Endodermal cell (in vitro differentiated cells): ENCODE results near the gene TRIM33. TPM values are rescaled to one million over a fixed set of nuclear protein-coding genes. Genes with fewer than 3 reads are reported as not detected.

ENCODE experiments used
- DNase-seq: peaks from one replicate; pipeline ENCODE4 v3.0.0-alpha.2; 2017
- H3K27ac ChIP-seq: 2 replicates; pipeline ENCODE4 v1.5.1; 2013; ENCODE audit warnings: mild to moderate bottlenecking, low read depth, low read length, moderate library complexity
- H3K27me3 ChIP-seq: 2 replicates; pipeline ENCODE4 v1.6.1; 2013; ENCODE audit warnings: mild to moderate bottlenecking, low read length, moderate library complexity; ENCODE audit not compliant: insufficient read depth, control insufficient read depth, poor library complexity, severe bottlenecking
- H3K36me3 ChIP-seq: 2 replicates; pipeline ENCODE4 v1.7.0; 2013; ENCODE audit warnings: mild to moderate bottlenecking, low read length, moderate library complexity; ENCODE audit not compliant: control insufficient read depth, insufficient read depth
- H3K4me1 ChIP-seq: one replicate; pipeline ENCODE4 v1.7.0; 2013; ENCODE audit warnings: low read length; ENCODE audit not compliant: control insufficient read depth, insufficient read depth
- H3K4me3 ChIP-seq: 2 replicates; pipeline ENCODE4 v1.5.1; 2013; ENCODE audit warnings: mild to moderate bottlenecking, low read length, moderate library complexity
- H3K9ac ChIP-seq: 2 replicates; pipeline ENCODE4 v1.6.1; 2013; ENCODE audit warnings: mild to moderate bottlenecking, low read length, moderate library complexity; ENCODE audit not compliant: poor library complexity, severe bottlenecking; ENCODE audit errors: extremely low read depth
- H3K9me3 ChIP-seq: 2 replicates; pipeline ENCODE4 v1.6.1; 2013; ENCODE audit warnings: mild to moderate bottlenecking, low read length, moderate library complexity; ENCODE audit not compliant: control insufficient read depth
- H3K27ac Mint-ChIP-seq: 2 replicates; pipeline ENCODE4 v1.8.0; 2020; ENCODE audit warnings: mixed read lengths
- H3K27me3 Mint-ChIP-seq: 2 replicates; pipeline ENCODE4 v1.8.0; 2021; ENCODE audit warnings: mild to moderate bottlenecking, mixed read lengths; ENCODE audit not compliant: insufficient read depth
- H3K36me3 Mint-ChIP-seq: 2 replicates; pipeline ENCODE4 v1.8.0; 2020; ENCODE audit warnings: low read depth, mixed read lengths
- H3K4me1 Mint-ChIP-seq: 2 replicates; pipeline ENCODE4 v1.8.0; 2020; ENCODE audit warnings: mixed read lengths
- H3K4me3 Mint-ChIP-seq: 2 replicates; pipeline ENCODE4 v1.8.0; 2020; ENCODE audit warnings: mild to moderate bottlenecking, moderate library complexity, mixed read lengths
- H3K9me3 Mint-ChIP-seq: 2 replicates; pipeline ENCODE4 v1.8.0; 2020; ENCODE audit warnings: mild to moderate bottlenecking, mixed read lengths
- WGBS, 2 experiments: methylation state at CpG; one replicate each; pipeline versions ENCODE4 v1.1.5 to v1.1.7; 2013; ENCODE audit warnings: missing lambda C conversion rate in 2 of 2, mixed read lengths in 1 of 2; ENCODE audit not compliant: insufficient coverage in 1 of 2, insufficient read length in 1 of 2; 5-methylcytosine and 5-hydroxymethylcytosine counted together
- total RNA-seq, 2 donors: library from RNA; stranded (reverse); fragmentation: NEBNext Ultra II Directional in 1 of 2; extraction: Animal tissue kit (Norgen Biotek cat#: 25700) in 1 of 2; gene quantifications; 2 replicates in 1 of 2; 3 replicates in 1 of 2; pipeline ENCODE4 v1.2.1, GENCODE V29; 2021
- TF ChIP-seq, protein P1 (sequence below): fragments of 200-600 bp; sonication (generic); conservative IDR thresholded peaks from 2 replicates; pipeline ENCODE4 v1.5.0; 2021; ENCODE audit warnings: antibody characterized with exemption, mild to moderate bottlenecking

TRIM33 gene
- total RNA-seq, 2 donors from 2014 or later, result 47.2 to 50.6 TPM

DNA sequence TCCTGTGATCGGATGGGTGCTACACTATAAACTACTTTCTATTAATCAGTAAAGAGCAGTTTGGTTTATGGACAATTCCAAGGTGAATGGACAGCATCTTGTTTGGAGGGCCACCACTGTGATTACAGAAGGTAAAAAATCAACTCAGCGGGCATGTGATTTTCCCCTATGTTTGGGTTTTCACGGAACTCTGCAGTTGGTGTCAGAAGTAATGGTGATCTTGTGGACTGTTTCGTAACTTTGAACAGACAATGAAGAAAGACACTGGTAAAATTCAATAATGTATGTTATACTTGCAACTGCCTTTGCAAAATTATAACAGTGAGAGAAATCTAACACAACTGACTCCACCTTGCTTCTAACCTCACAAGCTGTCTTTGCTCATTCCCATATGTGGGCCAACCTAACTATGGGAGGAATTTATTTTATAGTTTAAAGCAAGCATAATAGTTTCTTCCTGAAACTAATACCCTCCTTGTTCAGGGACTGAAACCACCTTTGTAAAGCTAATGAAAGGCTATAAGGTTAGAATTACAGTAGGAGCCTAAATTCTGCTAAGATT lies 53.2 kb downstream of the TRIM33 start:
- Mint-ChIP-seq H3K9me3 (peaks cover 7% of the 10 kb centered on the region), H3K4me1 (peaks cover 32% of the 10 kb centered on the region), H3K36me3 (peaks cover 65% of the 10 kb centered on the region), H3K27ac (no peak overlapping the region), H3K4me3 (no peak overlapping the region), H3K27me3 (no peaks in the 10 kb centered on the region)
- H3K9ac ChIP-seq, result no peak overlapping the region
- H3K27me3 ChIP-seq, result no peaks in the 10 kb centered on the region
- H3K9me3 ChIP-seq, result peaks cover 10% of the 10 kb centered on the region
- WGBS, 2 experiments, result 93 to 100% methylated on average over 3 to 4 of the region's 4 CpGs
- H3K36me3 ChIP-seq, result peaks cover 58% of the 10 kb centered on the region
- no peak overlapping the region for H3K4me3 ChIP-seq
- TF ChIP-seq, protein P1, sequence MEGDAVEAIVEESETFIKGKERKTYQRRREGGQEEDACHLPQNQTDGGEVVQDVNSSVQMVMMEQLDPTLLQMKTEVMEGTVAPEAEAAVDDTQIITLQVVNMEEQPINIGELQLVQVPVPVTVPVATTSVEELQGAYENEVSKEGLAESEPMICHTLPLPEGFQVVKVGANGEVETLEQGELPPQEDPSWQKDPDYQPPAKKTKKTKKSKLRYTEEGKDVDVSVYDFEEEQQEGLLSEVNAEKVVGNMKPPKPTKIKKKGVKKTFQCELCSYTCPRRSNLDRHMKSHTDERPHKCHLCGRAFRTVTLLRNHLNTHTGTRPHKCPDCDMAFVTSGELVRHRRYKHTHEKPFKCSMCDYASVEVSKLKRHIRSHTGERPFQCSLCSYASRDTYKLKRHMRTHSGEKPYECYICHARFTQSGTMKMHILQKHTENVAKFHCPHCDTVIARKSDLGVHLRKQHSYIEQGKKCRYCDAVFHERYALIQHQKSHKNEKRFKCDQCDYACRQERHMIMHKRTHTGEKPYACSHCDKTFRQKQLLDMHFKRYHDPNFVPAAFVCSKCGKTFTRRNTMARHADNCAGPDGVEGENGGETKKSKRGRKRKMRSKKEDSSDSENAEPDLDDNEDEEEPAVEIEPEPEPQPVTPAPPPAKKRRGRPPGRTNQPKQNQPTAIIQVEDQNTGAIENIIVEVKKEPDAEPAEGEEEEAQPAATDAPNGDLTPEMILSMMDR, result no peak
- H3K4me1 ChIP-seq, result peaks cover 21% of the 10 kb centered on the region
- H3K27ac ChIP-seq, result no peak overlapping the region
- DNase-seq, result no peak

DNA sequence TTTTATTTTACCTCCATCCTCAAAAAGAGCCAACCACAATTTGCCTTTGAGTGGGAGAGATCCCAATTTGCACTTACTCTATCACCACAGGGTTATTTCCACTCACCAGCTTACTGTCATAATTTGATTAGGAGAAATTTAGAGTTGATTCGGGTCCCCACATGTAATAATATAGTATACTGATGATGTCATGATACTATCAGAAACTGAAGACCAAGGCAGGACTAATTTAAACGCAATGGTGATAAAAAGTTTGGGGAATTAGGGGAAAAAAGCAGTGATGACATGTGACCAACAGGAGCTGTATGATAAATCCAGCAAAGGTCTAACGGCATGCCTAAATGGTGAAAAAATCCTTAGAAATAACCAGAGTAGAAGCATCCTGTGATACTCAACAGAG lies 54.4 kb downstream of the TRIM33 start:
- Histone ChIP-seq H3K9me3 (peaks cover 10% of the 10 kb centered on the region), H3K36me3 (peaks cover 47% of the 10 kb centered on the region), H3K4me1 (peaks cover 21% of the 10 kb centered on the region), H3K27ac (no peak overlapping the region), H3K27me3 (no peaks in the 10 kb centered on the region), H3K9ac (no peak overlapping the region), H3K4me3 (no peak overlapping the region)
- H3K27ac Mint-ChIP-seq, result no peak overlapping the region
- no peak overlapping the region for H3K4me3 Mint-ChIP-seq
- WGBS, 2 experiments, result 78 to 90% methylated on average over 1 to 3 of the region's 3 CpGs
- peaks cover 33% of the 10 kb centered on the region for H3K4me1 Mint-ChIP-seq
- no peaks in the 10 kb centered on the region for H3K27me3 Mint-ChIP-seq
- peaks cover 61% of the 10 kb centered on the region for H3K36me3 Mint-ChIP-seq
- DNase-seq, result no peak
- TF ChIP-seq, protein P1, result no peak
- H3K9me3 Mint-ChIP-seq, result peaks cover 7% of the 10 kb centered on the region

DNA sequence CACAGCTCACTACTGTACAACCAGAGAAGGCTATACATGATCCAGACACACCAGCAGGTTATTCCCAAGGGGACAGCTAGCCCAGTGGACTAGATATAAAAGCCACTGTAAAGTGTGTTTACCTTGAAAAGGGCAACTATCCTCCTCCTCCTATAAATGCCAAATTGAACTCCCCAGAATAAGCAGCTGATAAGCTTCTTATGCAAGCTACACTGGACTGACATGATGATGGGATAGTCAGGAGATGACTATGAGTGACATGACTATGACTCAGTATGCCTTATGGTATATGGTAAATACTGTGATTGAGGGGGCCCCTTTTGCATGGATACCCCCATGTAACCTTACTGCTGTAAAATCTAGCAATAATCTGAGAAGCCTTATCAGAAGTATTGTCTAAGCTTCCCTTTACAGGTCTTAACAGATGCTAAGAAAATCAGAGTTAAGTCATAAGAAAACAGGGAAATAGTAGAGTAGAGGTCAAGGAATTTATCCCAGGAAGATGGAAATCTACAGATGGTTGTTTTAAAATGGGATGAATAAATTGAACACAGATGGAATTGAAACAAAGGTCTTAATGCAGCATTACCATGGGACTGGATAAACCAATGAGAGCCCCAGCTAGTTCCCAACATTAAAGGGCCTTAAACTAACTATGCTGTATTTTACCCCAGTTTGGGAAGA lies 55.8 kb downstream of the TRIM33 start:
- H3K36me3 ChIP-seq, result peaks cover 52% of the 10 kb centered on the region
- Mint-ChIP-seq H3K27me3 (no peaks in the 10 kb centered on the region), H3K4me3 (no peak overlapping the region), H3K9me3 (peaks cover 7% of the 10 kb centered on the region), H3K4me1 (peaks cover 28% of the 10 kb centered on the region), H3K27ac (no peak overlapping the region), H3K36me3 (peaks cover 62% of the 10 kb centered on the region)
- H3K27ac ChIP-seq, result no peak overlapping the region
- no peak overlapping the region for H3K4me3 ChIP-seq
- H3K4me1 ChIP-seq, result peaks cover 17% of the 10 kb centered on the region
- peaks cover 10% of the 10 kb centered on the region for H3K9me3 ChIP-seq
- H3K9ac ChIP-seq, result no peak overlapping the region
- no peak for DNase-seq
- no peaks in the 10 kb centered on the region for H3K27me3 ChIP-seq
- TF ChIP-seq, protein P1, result no peak
